Fibroblast of lung (primary cell): ENCODE results near the gene ARHGAP6.

Source experiments
- EZH2 ChIP-seq: IDR thresholded peaks from 2 replicates; pipeline ENCODE4 v1.5.1; 2012; ENCODE audit warnings: low read length, control low read depth, mild to moderate bottlenecking; ENCODE audit errors: missing control alignments
- TF ChIP-seq, protein P1 (sequence below), 2 donors: IDR thresholded peaks in 1 of 2; conservative IDR thresholded peaks in 1 of 2; 1 replicate in 1 of 2; 2 replicates in 1 of 2; pipeline ENCODE4 v1.5.1; 2011 to 2012; ENCODE audit warnings: low read length in 2 of 2, control low read depth in 1 of 2, inconsistent platforms in 1 of 2, low read depth in 1 of 2, mild to moderate bottlenecking in 1 of 2

DNA sequence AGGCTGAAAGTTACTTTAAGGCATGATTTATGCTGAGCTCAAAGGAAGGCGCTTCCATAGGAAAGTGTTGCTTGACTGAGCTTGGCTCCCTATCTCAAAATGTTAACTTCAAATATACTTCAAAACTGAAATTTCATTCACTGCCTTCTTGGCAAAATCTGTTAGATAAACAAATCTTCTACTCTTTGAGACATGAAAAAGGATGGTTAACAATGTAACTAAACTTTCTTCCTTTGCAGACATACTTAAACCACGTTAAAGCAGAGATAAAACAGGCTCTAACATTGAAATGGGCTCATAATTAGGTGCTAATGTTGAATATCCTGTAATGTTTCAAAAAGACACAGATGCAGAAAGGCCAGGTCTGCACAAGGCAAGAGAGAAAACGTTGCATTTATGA is 262.1 kb downstream of the ARHGAP6 start:
- TF ChIP-seq, protein P1, sequence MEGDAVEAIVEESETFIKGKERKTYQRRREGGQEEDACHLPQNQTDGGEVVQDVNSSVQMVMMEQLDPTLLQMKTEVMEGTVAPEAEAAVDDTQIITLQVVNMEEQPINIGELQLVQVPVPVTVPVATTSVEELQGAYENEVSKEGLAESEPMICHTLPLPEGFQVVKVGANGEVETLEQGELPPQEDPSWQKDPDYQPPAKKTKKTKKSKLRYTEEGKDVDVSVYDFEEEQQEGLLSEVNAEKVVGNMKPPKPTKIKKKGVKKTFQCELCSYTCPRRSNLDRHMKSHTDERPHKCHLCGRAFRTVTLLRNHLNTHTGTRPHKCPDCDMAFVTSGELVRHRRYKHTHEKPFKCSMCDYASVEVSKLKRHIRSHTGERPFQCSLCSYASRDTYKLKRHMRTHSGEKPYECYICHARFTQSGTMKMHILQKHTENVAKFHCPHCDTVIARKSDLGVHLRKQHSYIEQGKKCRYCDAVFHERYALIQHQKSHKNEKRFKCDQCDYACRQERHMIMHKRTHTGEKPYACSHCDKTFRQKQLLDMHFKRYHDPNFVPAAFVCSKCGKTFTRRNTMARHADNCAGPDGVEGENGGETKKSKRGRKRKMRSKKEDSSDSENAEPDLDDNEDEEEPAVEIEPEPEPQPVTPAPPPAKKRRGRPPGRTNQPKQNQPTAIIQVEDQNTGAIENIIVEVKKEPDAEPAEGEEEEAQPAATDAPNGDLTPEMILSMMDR (conservative IDR thresholded peaks at IDR 0.05 in 1 of 2, IDR thresholded peaks at IDR 0.05 in 1 of 2; ENCODE audit: low read depth in 1 of 2, low read length in 2 of 2), result no peak
- TF ChIP-seq EZH2, result no peak
